Measurements from ENCODE around the gene P2RY2. TPM values are rescaled to one million over a fixed set of nuclear protein-coding genes. Genes with fewer than 3 reads are reported as not detected.

Gene P2RY2
- total RNA-seq, 2 experiments from 2014 or later = not detected

GRCh38 chr11:73213196-73214143 lies 4.6 kb upstream of the P2RY2 start:
- ChIA-PET POLR2A (no interaction called here), CTCF (no interaction called here)
- DNase-seq = no peak
- Mint-ChIP-seq H3K27ac (no peak overlapping the region), H3K9me3 (no peaks in the 10 kb centered on the region), H3K36me3 (no peaks in the 10 kb centered on the region), H3K4me3 (no peak overlapping the region), H3K27me3 (peaks cover 8% of the 10 kb centered on the region), H3K4me1 (ENCODE audit: low read depth) (peaks cover 4% of the 10 kb centered on the region)
- intact Hi-C loops (cut with micrococcal nuclease) = no loop called here

- CTCF ChIA-PET = no interaction called here
- H3K36me3 Mint-ChIP-seq = no peaks in the 10 kb centered on the region
- H3K4me3 Mint-ChIP-seq = no peak overlapping the region
- H3K9me3 Mint-ChIP-seq = no peaks in the 10 kb centered on the region
- DNase-seq = no peak
- H3K4me1 Mint-ChIP-seq (ENCODE audit: low read depth) = peaks cover 7% of the 10 kb centered on the region
- H3K27me3 Mint-ChIP-seq = peaks cover 20% of the 10 kb centered on the region
- intact Hi-C loops (cut with micrococcal nuclease) = no loop called here
- H3K27ac Mint-ChIP-seq = no peak overlapping the region
- POLR2A ChIA-PET = no interaction called here
These were observed 2.6 kb upstream of the P2RY2 start for GRCh38 chr11:73215191-73216134.

GRCh38 chr11:73216465-73216864 lies 1.6 kb upstream of the P2RY2 start:
- H3K4me3 Mint-ChIP-seq = no peak overlapping the region
- no peak overlapping the region for H3K27ac Mint-ChIP-seq
- no peaks in the 10 kb centered on the region for H3K36me3 Mint-ChIP-seq
- no peak for DNase-seq
- CTCF ChIA-PET = no interaction called here
- intact Hi-C loops (cut with micrococcal nuclease) = no loop called here
- peaks cover 7% of the 10 kb centered on the region for H3K4me1 Mint-ChIP-seq (ENCODE audit: low read depth)
- POLR2A ChIA-PET = no interaction called here
- peaks cover 20% of the 10 kb centered on the region for H3K27me3 Mint-ChIP-seq
- H3K9me3 Mint-ChIP-seq = no peaks in the 10 kb centered on the region

GRCh38 chr11:73217131-73217809 lies 811 bp upstream of the P2RY2 start:
- H3K27me3 Mint-ChIP-seq = peaks cover 20% of the 10 kb centered on the region
- peaks cover 7% of the 10 kb centered on the region for H3K4me1 Mint-ChIP-seq (ENCODE audit: low read depth)
- no peak for DNase-seq
- H3K4me3 Mint-ChIP-seq = no peak overlapping the region
- CTCF ChIA-PET = no interaction called here
- intact Hi-C loops (cut with micrococcal nuclease) = no loop called here
- H3K9me3 Mint-ChIP-seq = no peaks in the 10 kb centered on the region
- POLR2A ChIA-PET = no interaction called here
- no peaks in the 10 kb centered on the region for H3K36me3 Mint-ChIP-seq
- no peak overlapping the region for H3K27ac Mint-ChIP-seq

- CTCF ChIA-PET = no interaction called here
- Mint-ChIP-seq H3K27ac (no peak overlapping the region), H3K4me3 (no peak overlapping the region), H3K4me1 (ENCODE audit: low read depth) (peaks cover 7% of the 10 kb centered on the region), H3K27me3 (peaks cover 20% of the 10 kb centered on the region), H3K9me3 (no peaks in the 10 kb centered on the region), H3K36me3 (no peaks in the 10 kb centered on the region)
- no peak for DNase-seq
- intact Hi-C loops (cut with micrococcal nuclease) = no loop called here
- POLR2A ChIA-PET = no interaction called here
These were observed 323 bp upstream of the P2RY2 start for GRCh38 chr11:73217810-73218105.

- H3K27me3 Mint-ChIP-seq = peaks cover 20% of the 10 kb centered on the region
- no peaks in the 10 kb centered on the region for H3K36me3 Mint-ChIP-seq
- DNase-seq = no peak
- H3K4me3 Mint-ChIP-seq = no peak overlapping the region
- no peaks in the 10 kb centered on the region for H3K9me3 Mint-ChIP-seq
- ChIA-PET CTCF (interaction anchor here (0.9 to 1.3 kb wide), 4 partner anchors 10 to 70 kb away, joined by 3 to 5 read pairs (median 3); no protein-coding TSS in a partner anchor), POLR2A (no interaction called here)
- intact Hi-C loops (cut with micrococcal nuclease) = no loop called here
- peaks cover 7% of the 10 kb centered on the region for H3K4me1 Mint-ChIP-seq (ENCODE audit: low read depth)
- H3K27ac Mint-ChIP-seq = no peak overlapping the region
These were observed 742 bp downstream of the P2RY2 start for GRCh38 chr11:73218830-73219215.

GRCh38 chr11:73219396-73220285 lies 1.6 kb downstream of the P2RY2 start:
- Mint-ChIP-seq H3K27me3 (peaks cover 20% of the 10 kb centered on the region), H3K4me1 (ENCODE audit: low read depth) (peaks cover 7% of the 10 kb centered on the region), H3K27ac (no peak overlapping the region), H3K36me3 (no peaks in the 10 kb centered on the region), H3K9me3 (no peaks in the 10 kb centered on the region), H3K4me3 (no peak overlapping the region)
- ChIA-PET CTCF (interaction anchor here (0.9 to 1.3 kb wide), 4 partner anchors 11 to 70 kb away, joined by 3 to 5 read pairs (median 3); no protein-coding TSS in a partner anchor), POLR2A (no interaction called here)
- intact Hi-C loops (cut with micrococcal nuclease) = no loop called here
- DNase-seq = no peak

- CTCF ChIA-PET = no interaction called here
These were observed 3.4 kb downstream of the P2RY2 start for GRCh38 chr11:73221451-73221850.

GRCh38 chr11:73221996-73222395 lies 3.9 kb downstream of the P2RY2 start:
- DNase-seq = no peak
- no peaks in the 10 kb centered on the region for H3K36me3 Mint-ChIP-seq
- peaks cover 7% of the 10 kb centered on the region for H3K4me1 Mint-ChIP-seq (ENCODE audit: low read depth)
- ChIA-PET POLR2A (no interaction called here), CTCF (no interaction called here)
- intact Hi-C loops (cut with micrococcal nuclease) = no loop called here
- H3K27me3 Mint-ChIP-seq = peaks cover 20% of the 10 kb centered on the region
- no peak overlapping the region for H3K4me3 Mint-ChIP-seq
- no peak overlapping the region for H3K27ac Mint-ChIP-seq
- H3K9me3 Mint-ChIP-seq = no peaks in the 10 kb centered on the region

More at GRCh38 chr11:73221451-73221850, 3.4 kb downstream of the P2RY2 start:
- no peak for DNase-seq
- Mint-ChIP-seq H3K27ac (no peak overlapping the region), H3K36me3 (no peaks in the 10 kb centered on the region), H3K4me3 (no peak overlapping the region), H3K9me3 (no peaks in the 10 kb centered on the region), H3K4me1 (ENCODE audit: low read depth) (peaks cover 7% of the 10 kb centered on the region), H3K27me3 (peaks cover 20% of the 10 kb centered on the region)
- intact Hi-C loops (cut with micrococcal nuclease) = no loop called here
- POLR2A ChIA-PET = no interaction called here

- Mint-ChIP-seq H3K4me1 (ENCODE audit: low read depth) (peaks cover under 1% of the 10 kb centered on the region), H3K27me3 (peaks cover 7% of the 10 kb centered on the region), H3K36me3 (no peaks in the 10 kb centered on the region), H3K9me3 (no peaks in the 10 kb centered on the region), H3K4me3 (no peak overlapping the region), H3K27ac (no peak overlapping the region)
- no peak for DNase-seq
- ChIA-PET POLR2A (no interaction called here), CTCF (interaction anchor here (1.0 kb wide), 1 partner anchor 13 kb away, joined by 3 read pairs; no protein-coding TSS in a partner anchor)
- intact Hi-C loops (cut with micrococcal nuclease) = no loop called here
These were observed 6.1 kb downstream of the P2RY2 start for GRCh38 chr11:73223998-73224730.
